HCT116 (cell line): ENCODE measurements around the gene PKN2. TPM values are rescaled to one million over a fixed set of nuclear protein-coding genes. Genes with fewer than 3 reads are reported as not detected.

Experiments
- ATAC-seq: fragments of 200-7000 bp; cut with Tn5 transposase; 2 replicates; pipeline ENCODE4 v1.9.1; 2020; ENCODE audit warnings: mild to moderate bottlenecking, moderate library complexity
- BruUV-seq: library from RNA; stranded (reverse); fragments of 400-500 nt; replicated peaks from 2 replicates; lab custom pipeline; 2021; lab: Mats Ljungman, UMichigan
- CTCF ChIA-PET: fragments of 300-600 bp; sonication (Branson Sonifier 250); formaldehyde crosslinking; loops from one replicate; lab custom pipeline; 2021; ENCODE audit warnings: antibody characterized with exemption; lab: Charles Lee
- POLR2A ChIA-PET: fragments of 300-600, 350-600 bp; sonication (Branson Sonifier 250); formaldehyde crosslinking; loops from one replicate; lab custom pipeline; 2021; ENCODE audit warnings: antibody characterized with exemption; lab: Charles Lee
- RAD21 ChIA-PET, 2 experiments: fragments of 300-600 bp; sonication (Branson Sonifier 250); formaldehyde crosslinking; loops; one replicate each; lab custom pipeline; 2023; ENCODE audit warnings: low total read pairs in 2 of 2; ENCODE audit not compliant: uncharacterized antibody in 2 of 2, unreplicated experiment in 2 of 2, low non-redundant PET in 1 of 2; lab: Charles Lee
- DNase-seq: peaks from one replicate; pipeline ENCODE4 v3.0.0-alpha.2; 2010; ENCODE audit warnings: low read depth, low spot score
- H2AFZ ChIP-seq: fragments of 200-600 bp; shearing (Covaris generic), sonication (generic); 2 replicates; pipeline ENCODE4 v1.6.1; 2017; ENCODE audit warnings: low read depth, mixed run types, mixed read lengths, antibody characterized with exemption, low read length; ENCODE audit not compliant: poor library complexity, severe bottlenecking
- H3K27ac ChIP-seq: 2 replicates; pipeline ENCODE4 v1.5.1; 2012; ENCODE audit warnings: low read depth, low read length
- H3K27me3 ChIP-seq: fragments of 200-600 bp; sonication (generic); 2 replicates; pipeline ENCODE4 v1.6.1; 2016; ENCODE audit warnings: mixed run types, low read length, mixed read lengths; ENCODE audit not compliant: insufficient read depth
- H3K36me3 ChIP-seq, 2 experiments: fragments of 200-500 bp in 1 of 2; fragments of 200-600 bp in 1 of 2; sonication (Bioruptor generic) in 1 of 2; sonication (generic) in 1 of 2; 2 replicates each; pipeline versions ENCODE4 v1.5.1 to v1.6.1; 2014 to 2016; ENCODE audit warnings: low read length in 2 of 2, inconsistent platforms in 1 of 2, mixed read lengths in 1 of 2, mixed run types in 1 of 2; ENCODE audit not compliant: insufficient read depth in 2 of 2, control insufficient read depth in 1 of 2
- H3K4me1 ChIP-seq, 2 experiments: fragments of 200-600 bp in 1 of 2; sonication (generic) in 1 of 2; 2 replicates each; pipeline versions ENCODE4 v1.5.1 to v1.6.1; 2012 to 2017; ENCODE audit warnings: low read length in 2 of 2, inconsistent platforms in 1 of 2, mild to moderate bottlenecking in 1 of 2, mixed read lengths in 1 of 2, mixed run types in 1 of 2, moderate library complexity in 1 of 2; ENCODE audit not compliant: insufficient read depth in 2 of 2, control insufficient read depth in 1 of 2
- H3K4me2 ChIP-seq: fragments of 200-600 bp; sonication (generic); 2 replicates; pipeline ENCODE4 v1.6.1; 2017; ENCODE audit warnings: mixed run types, low read length, mixed read lengths
- H3K4me3 ChIP-seq, 2 experiments: fragments of 200-600 bp in 1 of 2; sonication (generic) in 1 of 2; replicated peaks in 1 of 2; 2 replicates each; pipeline ENCODE4 v1.5.1; 2011 to 2016; ENCODE audit warnings: low read length in 2 of 2, control low read depth in 1 of 2, low read depth in 1 of 2, mild to moderate bottlenecking in 1 of 2, mixed read lengths in 1 of 2, mixed run types in 1 of 2
- H3K79me2 ChIP-seq: fragments of 200-600 bp; sonication (generic); 2 replicates; pipeline ENCODE4 v1.6.1; 2017; ENCODE audit warnings: mild to moderate bottlenecking, mixed run types, low read length, moderate library complexity, mixed read lengths; ENCODE audit not compliant: insufficient read depth
- H3K9ac ChIP-seq: fragments of 200-600 bp; sonication (generic); 2 replicates; pipeline ENCODE4 v1.6.1; 2016; ENCODE audit warnings: low read length, mixed read lengths
- H3K9me2 ChIP-seq: fragments of 200-600 bp; sonication (generic), shearing (Covaris generic); 2 replicates; pipeline ENCODE4 v1.6.1; 2017; ENCODE audit warnings: mixed run types, mild to moderate bottlenecking, moderate library complexity; ENCODE audit not compliant: insufficient read depth
- H3K9me3 ChIP-seq, 2 experiments: fragments of 200-500 bp in 1 of 2; fragments of 200-600 bp in 1 of 2; sonication (Bioruptor generic) in 1 of 2; sonication (generic) in 1 of 2; 2 replicates each; pipeline ENCODE4 v1.6.1; 2014 to 2017; ENCODE audit warnings: low read length in 2 of 2, mixed read lengths in 2 of 2, inconsistent platforms in 1 of 2, low read depth in 1 of 2, mild to moderate bottlenecking in 1 of 2, mixed run types in 1 of 2, moderate library complexity in 1 of 2; ENCODE audit not compliant: control insufficient read depth in 1 of 2, insufficient read depth in 1 of 2
- H4K20me1 ChIP-seq: fragments of 200-600 bp; sonication (generic), shearing (Covaris generic); 2 replicates; pipeline ENCODE4 v1.6.1; 2017; ENCODE audit warnings: mixed run types, mild to moderate bottlenecking, moderate library complexity; ENCODE audit not compliant: insufficient read depth
- ATF3 ChIP-seq: IDR thresholded peaks from 2 replicates; pipeline ENCODE4 v1.6.1; 2012
- CTCF ChIP-seq, 3 experiments: fragments of 200-600 bp in 1 of 3; sonication (generic) in 1 of 3; IDR thresholded peaks in 2 of 3; conservative IDR thresholded peaks in 1 of 3; 2 replicates each; pipeline ENCODE4 v1.5.1; 2012 to 2017; ENCODE audit warnings: low read depth in 2 of 3, low read length in 2 of 3, antibody characterized with exemption in 1 of 3, borderline replicate concordance in 1 of 3, control low read depth in 1 of 3, mild to moderate bottlenecking in 1 of 3, mixed read lengths in 1 of 3, mixed run types in 1 of 3, moderate library complexity in 1 of 3; ENCODE audit not compliant: insufficient read depth in 1 of 3
- EGR1 ChIP-seq: IDR thresholded peaks from 2 replicates; pipeline ENCODE4 v1.6.1; 2012; ENCODE audit warnings: low read depth
- EZH2 ChIP-seq: fragments of 200-600 bp; sonication (generic); IDR thresholded peaks from 2 replicates; pipeline ENCODE4 v1.6.1; 2017; ENCODE audit warnings: antibody characterized with exemption, mixed run types
- EZH2phosphoT487 ChIP-seq: fragments of 200-600 bp; IDR thresholded peaks from 2 replicates; pipeline ENCODE4 v1.6.1; 2018; ENCODE audit warnings: antibody characterized with exemption, borderline replicate concordance
- FOSL1 ChIP-seq: IDR thresholded peaks from 2 replicates; pipeline ENCODE4 v1.6.1; 2012; ENCODE audit warnings: low read depth
- REST ChIP-seq: IDR thresholded peaks from 2 replicates; pipeline ENCODE4 v1.6.1; 2012; ENCODE audit warnings: low read depth
- SIN3A ChIP-seq: IDR thresholded peaks from 2 replicates; pipeline ENCODE4 v1.6.1; 2012; ENCODE audit warnings: low read depth
- SRF ChIP-seq: IDR thresholded peaks from 2 replicates; pipeline ENCODE4 v1.6.1; 2012; ENCODE audit warnings: low read depth
- YY1 ChIP-seq: IDR thresholded peaks from 2 replicates; pipeline ENCODE4 v1.6.1; 2011; ENCODE audit warnings: low read length, low read depth, moderate library complexity, mild to moderate bottlenecking; ENCODE audit not compliant: insufficient replicate concordance; ENCODE audit errors: extremely low read depth
- ZBTB33 ChIP-seq: IDR thresholded peaks from 2 replicates; pipeline ENCODE4 v1.6.1; 2011; ENCODE audit warnings: mild to moderate bottlenecking, low read length, moderate library complexity; ENCODE audit not compliant: insufficient replicate concordance; ENCODE audit errors: extremely low read depth
- ZNF274 ChIP-seq: fragments of 200-500 bp; sonication (Bioruptor generic); IDR thresholded peaks from 2 replicates; pipeline ENCODE4 v1.6.1; 2014; ENCODE audit warnings: mild to moderate bottlenecking, low read depth, low read length, inconsistent platforms
- intact Hi-C: fragments of 100-400 bp; cut with micrococcal nuclease; formaldehyde crosslinking; loops from 2 replicates; pipeline ENCODE4 v1.10.0; 2022
- total RNA-seq: library from RNA; stranded (reverse); gene quantifications from one replicate; pipeline ENCODE4 v1.2.1, GENCODE V29; 2021; ENCODE audit not compliant: unreplicated experiment

The PKN2 gene
- total RNA-seq, 1 experiment from 2014 or later, result 44.3 TPM

GRCh38 chr1:88735382-88735781 lies 51.3 kb downstream of the PKN2 start:
- Histone ChIP-seq H3K9me3 (no peaks in the 10 kb centered on the region), H3K27ac (no peak overlapping the region), H2AFZ (no peak overlapping the region), H3K27me3 (no peaks in the 10 kb centered on the region), H3K9me2 (no peaks in the 10 kb centered on the region), H4K20me1 (no peaks in the 10 kb centered on the region), H3K4me3 (no peak overlapping the region), H3K9ac (no peak overlapping the region), H3K4me1 (no peaks in the 10 kb centered on the region; a peak in 1 of 4 replicates), H3K4me2 (no peak overlapping the region), H3K36me3 (no peaks in the 10 kb centered on the region)
- no peak for ATAC-seq
- RAD21 ChIA-PET, result no interaction called here
- CTCF ChIA-PET, result interaction anchor here (1.1 to 3.7 kb wide), 3 partner anchors 141 to 249 kb away, joined by 4 to 13 read pairs (median 4); no protein-coding TSS in a partner anchor
- BruUV-seq, result no TSS peak
- POLR2A ChIA-PET, result no interaction called here
- intact Hi-C loops, result loop anchor here (5.0 kb wide), 1 partner anchor 247 kb away; no protein-coding TSS in a partner anchor
- no peak for TF ChIP-seq EZH2
- no peak for TF ChIP-seq FOSL1
- no peak for TF ChIP-seq EGR1
- no peak for TF ChIP-seq SRF
- TF ChIP-seq EZH2phosphoT487, result no peak
- no peak for TF ChIP-seq ZNF274
- TF ChIP-seq YY1, result no peak
- no peak for TF ChIP-seq ZBTB33
- no peak for TF ChIP-seq REST
- no peak for TF ChIP-seq CTCF (IDR thresholded peaks at IDR 0.05 in 2 of 3, conservative IDR thresholded peaks at IDR 0.05 in 1 of 3; ENCODE audit: borderline replicate concordance in 1 of 3, insufficient read depth in 1 of 3, low read depth in 2 of 3, low read length in 2 of 3)
- TF ChIP-seq ATF3, result no peak
- TF ChIP-seq SIN3A, result no peak
- TF ChIP-seq, all 23 proteins: peak for 0
- no peak for DNase-seq
- H3K79me2 ChIP-seq, result peaks cover 88% of the 10 kb centered on the region
